WTC11 (cell line): ENCODE data around the gene UCP3. TPM values are rescaled to one million over a fixed set of nuclear protein-coding genes. Genes with fewer than 3 reads are reported as not detected.

ENCODE experiments used
- ATAC-seq: fragments of 200-7000 bp; cut with Tn5 transposase; 2 replicates; pipeline ENCODE4 v1.10.0; 2021; ENCODE audit warnings: mild to moderate bottlenecking, moderate library complexity
- CTCF ChIA-PET: fragments of 300-600 bp; sonication (Branson Sonifier 250); formaldehyde crosslinking; loops from one replicate; lab custom pipeline; 2021; ENCODE audit warnings: antibody characterized with exemption; lab: Charles Lee
- POLR2A ChIA-PET: fragments of 350-600 bp; sonication (Branson Sonifier 250); formaldehyde crosslinking; loops from one replicate; lab custom pipeline; 2021; ENCODE audit warnings: antibody characterized with exemption; lab: Charles Lee
- DNase-seq: peaks from one replicate; pipeline ENCODE4 v3.0.0; 2021; ENCODE audit warnings: low spot score
- H3K27ac Mint-ChIP-seq: 2 replicates; pipeline ENCODE4 v1.8.0; 2021; ENCODE audit warnings: mixed read lengths
- H3K27me3 Mint-ChIP-seq: 2 replicates; pipeline ENCODE4 v1.8.0; 2021; ENCODE audit warnings: low read depth, mild to moderate bottlenecking, moderate library complexity, mixed read lengths
- H3K36me3 Mint-ChIP-seq: 2 replicates; pipeline ENCODE4 v1.8.0; 2021; ENCODE audit warnings: mixed read lengths
- H3K4me1 Mint-ChIP-seq: 2 replicates; pipeline ENCODE4 v1.8.0; 2022; ENCODE audit warnings: mixed read lengths
- H3K4me3 Mint-ChIP-seq: 2 replicates; pipeline ENCODE4 v1.8.0; 2021; ENCODE audit warnings: mild to moderate bottlenecking, moderate library complexity, mixed read lengths
- H3K9me3 Mint-ChIP-seq: 2 replicates; pipeline ENCODE4 v1.8.0; 2021; ENCODE audit warnings: mixed read lengths
- CREM ChIP-seq: sonication (generic); formaldehyde crosslinking; IDR thresholded peaks from 2 replicates; pipeline ENCODE4 v1.8.1; 2022; ENCODE audit warnings: mild to moderate bottlenecking, missing genetic modification reagents, moderate library complexity
- ELF4 ChIP-seq: sonication (generic); formaldehyde crosslinking; IDR thresholded peaks from 2 replicates; pipeline ENCODE4 v1.8.1; 2022; ENCODE audit warnings: low read depth, mild to moderate bottlenecking, moderate library complexity, missing genetic modification reagents
- FOXK1 ChIP-seq: sonication (generic); formaldehyde crosslinking; IDR thresholded peaks from 2 replicates; pipeline ENCODE4 v1.8.0; 2022; ENCODE audit warnings: mild to moderate bottlenecking, moderate library complexity, missing genetic modification reagents
- HMGA2 ChIP-seq: fragments of 250-450 bp; sonication (Bioruptor Pico); IDR thresholded peaks from 2 replicates; pipeline ENCODE4 v1.4.0; 2021; ENCODE audit warnings: mild to moderate bottlenecking, moderate library complexity
- MYBL2 ChIP-seq: sonication (generic); formaldehyde crosslinking; IDR thresholded peaks from 2 replicates; pipeline ENCODE4 v1.8.1; 2023; ENCODE audit warnings: mild to moderate bottlenecking, moderate library complexity, missing genetic modification reagents
- NFE2L1 ChIP-seq: sonication (generic); formaldehyde crosslinking; IDR thresholded peaks from 2 replicates; pipeline ENCODE4 v1.8.1; 2023; ENCODE audit warnings: missing genetic modification reagents
- NR2C2 ChIP-seq: sonication (generic); formaldehyde crosslinking; IDR thresholded peaks from 2 replicates; pipeline ENCODE4 v1.8.0; 2022; ENCODE audit warnings: mild to moderate bottlenecking, missing genetic modification reagents
- PRRX2 ChIP-seq: fragments of 250-450 bp; sonication (Bioruptor Pico); IDR thresholded peaks from 2 replicates; pipeline ENCODE4 v1.8.0; 2021; ENCODE audit warnings: mild to moderate bottlenecking
- SOX15 ChIP-seq: fragments of 250-450 bp; sonication (Bioruptor Pico); IDR thresholded peaks from 2 replicates; pipeline ENCODE4 v1.9.0; 2021; ENCODE audit warnings: mild to moderate bottlenecking
- TCF7 ChIP-seq: sonication (generic); formaldehyde crosslinking; IDR thresholded peaks from 2 replicates; pipeline ENCODE4 v1.8.0; 2022; ENCODE audit warnings: mild to moderate bottlenecking, low read depth, missing genetic modification reagents, moderate library complexity
- ZNF416 ChIP-seq: fragments of 250-450 bp; sonication (Bioruptor Pico); IDR thresholded peaks from 2 replicates; pipeline ENCODE4 v1.9.0; 2021; ENCODE audit warnings: mild to moderate bottlenecking, inconsistent platforms
- total RNA-seq: library from RNA; stranded (reverse); gene quantifications from 3 replicates; pipeline ENCODE4 v1.2.3, GENCODE V29; 2021
- TF ChIP-seq, protein P1 (sequence below): sonication (generic); formaldehyde crosslinking; IDR thresholded peaks from 2 replicates; pipeline ENCODE4 v1.8.1; 2022; ENCODE audit warnings: low read depth, mild to moderate bottlenecking, moderate library complexity, missing genetic modification reagents, borderline replicate concordance
- TF ChIP-seq, protein P2 (sequence below): sonication (generic); formaldehyde crosslinking; conservative IDR thresholded peaks from 2 replicates; pipeline ENCODE4 v1.8.1; 2022; ENCODE audit warnings: mild to moderate bottlenecking, missing genetic modification reagents
- TF ChIP-seq, protein P3 (sequence below): sonication (generic); formaldehyde crosslinking; IDR thresholded peaks from 2 replicates; pipeline ENCODE4 v1.8.1; 2022; ENCODE audit warnings: mild to moderate bottlenecking, missing genetic modification reagents, moderate library complexity, borderline replicate concordance
- TF ChIP-seq, protein P4 (sequence below): sonication (generic); formaldehyde crosslinking; IDR thresholded peaks from 2 replicates; pipeline ENCODE4 v1.8.0; 2022; ENCODE audit warnings: mild to moderate bottlenecking, missing genetic modification reagents
- TF ChIP-seq, protein P5 (sequence below): sonication (generic); formaldehyde crosslinking; conservative IDR thresholded peaks from 2 replicates; pipeline ENCODE4 v1.8.1; 2023; ENCODE audit warnings: mild to moderate bottlenecking, low read depth, missing genetic modification reagents, moderate library complexity
- TF ChIP-seq, protein P6 (sequence below): sonication (generic); formaldehyde crosslinking; IDR thresholded peaks from 2 replicates; pipeline ENCODE4 v1.8.1; 2023; ENCODE audit warnings: mild to moderate bottlenecking, missing genetic modification reagents, moderate library complexity
- TF ChIP-seq, protein P7 (sequence below): sonication (generic); formaldehyde crosslinking; IDR thresholded peaks from 2 replicates; pipeline ENCODE4 v1.8.0; 2022; ENCODE audit warnings: mild to moderate bottlenecking, missing genetic modification reagents
- TF ChIP-seq, protein P8 (sequence below): sonication (generic); formaldehyde crosslinking; IDR thresholded peaks from 2 replicates; pipeline ENCODE4 v1.8.1; 2023; ENCODE audit warnings: mild to moderate bottlenecking, missing genetic modification reagents
- TF ChIP-seq, protein P9 (sequence below): fragments of 250-450 bp; sonication (Bioruptor Pico); IDR thresholded peaks from 2 replicates; pipeline ENCODE4 v2.1.2; 2022; ENCODE audit warnings: mild to moderate bottlenecking, moderate library complexity

UCP3 gene
- total RNA-seq, 1 experiment from 2014 or later: 0.55 TPM

DNA sequence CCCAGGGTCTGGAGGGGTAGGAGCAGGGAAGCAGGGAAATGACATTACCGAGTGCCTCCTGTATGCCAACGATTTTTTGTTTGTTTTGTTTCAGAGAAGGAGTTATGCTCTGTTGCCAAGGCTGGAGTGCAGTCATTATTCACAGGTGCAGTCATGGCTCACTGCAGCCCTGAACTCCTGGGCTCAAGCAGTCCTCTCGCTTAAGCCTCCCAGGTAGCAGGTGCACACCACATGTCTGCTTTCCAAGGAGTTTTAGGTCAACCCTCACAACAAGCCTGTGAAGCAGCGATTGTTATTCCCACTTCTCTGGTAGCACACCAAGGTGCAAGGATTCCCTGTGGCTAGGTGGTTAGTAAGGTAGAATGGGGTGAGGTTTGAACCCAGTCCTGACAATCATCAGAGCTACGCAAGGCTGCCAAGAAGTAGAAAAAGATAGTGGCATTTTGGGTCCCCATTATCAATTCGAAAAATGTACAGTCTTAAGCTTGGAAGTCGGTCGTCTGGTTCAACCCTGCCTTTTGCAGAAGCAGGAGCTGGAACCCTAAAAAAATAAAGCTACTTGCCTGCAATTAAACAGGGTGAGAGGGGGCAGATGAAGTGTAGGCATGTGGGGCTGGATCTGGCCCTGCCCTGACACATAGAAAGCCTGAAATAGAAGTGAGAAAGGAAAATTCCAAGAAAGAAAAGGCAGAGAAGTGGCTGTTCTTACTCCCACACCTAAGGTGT lies 9.1 kb downstream of the UCP3 start (continued):
- TF ChIP-seq, protein P1, sequence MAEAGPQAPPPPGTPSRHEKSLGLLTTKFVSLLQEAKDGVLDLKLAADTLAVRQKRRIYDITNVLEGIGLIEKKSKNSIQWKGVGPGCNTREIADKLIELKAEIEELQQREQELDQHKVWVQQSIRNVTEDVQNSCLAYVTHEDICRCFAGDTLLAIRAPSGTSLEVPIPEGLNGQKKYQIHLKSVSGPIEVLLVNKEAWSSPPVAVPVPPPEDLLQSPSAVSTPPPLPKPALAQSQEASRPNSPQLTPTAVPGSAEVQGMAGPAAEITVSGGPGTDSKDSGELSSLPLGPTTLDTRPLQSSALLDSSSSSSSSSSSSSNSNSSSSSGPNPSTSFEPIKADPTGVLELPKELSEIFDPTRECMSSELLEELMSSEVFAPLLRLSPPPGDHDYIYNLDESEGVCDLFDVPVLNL: no peak
- TF ChIP-seq SOX15 (CRISPR knock-in tag) (no peak), ZNF416 (CRISPR knock-in tag) (no peak), FOXK1 (no peak), ELF4 (CRISPR knock-in tag) (no peak)
- TF ChIP-seq, protein P2, sequence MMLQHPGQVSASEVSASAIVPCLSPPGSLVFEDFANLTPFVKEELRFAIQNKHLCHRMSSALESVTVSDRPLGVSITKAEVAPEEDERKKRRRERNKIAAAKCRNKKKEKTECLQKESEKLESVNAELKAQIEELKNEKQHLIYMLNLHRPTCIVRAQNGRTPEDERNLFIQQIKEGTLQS (CRISPR knock-in tag): no peak
- TF ChIP-seq, all 79 proteins: peak for 0

DNA sequence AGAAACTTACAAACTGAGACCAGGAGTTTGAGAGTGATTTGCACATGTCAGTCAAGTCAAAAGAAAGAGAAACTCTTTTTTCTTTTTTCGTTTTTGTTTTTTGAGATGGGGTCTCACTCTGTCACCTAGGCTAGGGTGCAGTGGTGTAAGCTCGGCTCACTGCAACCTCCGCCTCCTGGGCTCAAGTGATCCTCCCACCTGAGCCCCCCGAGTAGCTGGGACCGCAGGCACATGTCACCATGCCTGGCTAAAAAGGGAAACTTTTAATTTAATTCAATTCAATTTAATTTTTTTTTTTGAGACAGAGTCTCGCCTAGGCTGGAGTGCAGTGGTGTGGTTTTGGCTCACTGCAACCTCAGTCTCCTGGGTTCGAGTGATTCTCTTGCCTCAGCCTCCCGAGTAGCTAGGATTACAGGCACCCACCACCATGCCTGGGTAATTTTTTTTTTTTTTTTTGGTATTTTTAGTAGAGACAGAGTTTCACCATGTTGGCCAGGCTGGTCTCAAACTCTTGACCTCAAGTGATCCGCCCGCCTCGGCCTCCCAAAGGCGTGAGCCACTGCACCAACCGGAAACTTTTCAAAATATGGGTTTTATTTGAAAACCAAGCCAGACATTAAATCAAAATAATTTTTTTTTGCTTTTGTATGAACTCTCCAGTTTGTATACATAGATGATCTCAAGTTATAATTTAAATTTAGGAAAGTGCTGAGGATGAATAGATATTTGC lies 9.9 kb downstream of the UCP3 start:
- POLR2A ChIA-PET: interaction anchor here (0.6 kb wide), 1 partner anchor 28 kb away, joined by 4 read pairs; no protein-coding TSS in a partner anchor
- Mint-ChIP-seq H3K27ac (no peak overlapping the region; the same call in 1 of the 2 replicates), H3K36me3 (no peaks in the 10 kb centered on the region), H3K4me1 (no peaks in the 10 kb centered on the region), H3K9me3 (no peaks in the 10 kb centered on the region), H3K27me3 (no peaks in the 10 kb centered on the region), H3K4me3 (no peak overlapping the region)
- DNase-seq: no peak
- no peak for ATAC-seq
- CTCF ChIA-PET: interaction anchor here (0.7 to 1.4 kb wide), 2 partner anchors 36 to 697 kb away, joined by 3 to 4 read pairs; no protein-coding TSS in a partner anchor
- TF ChIP-seq NFE2L1 (CRISPR knock-in tag) (no peak), TCF7 (CRISPR knock-in tag) (no peak), HMGA2 (no peak), PRRX2 (CRISPR knock-in tag) (no peak), CREM (CRISPR knock-in tag) (no peak), SOX15 (CRISPR knock-in tag) (no peak), NR2C2 (CRISPR knock-in tag) (no peak), MYBL2 (no peak)
- TF ChIP-seq, protein P3, sequence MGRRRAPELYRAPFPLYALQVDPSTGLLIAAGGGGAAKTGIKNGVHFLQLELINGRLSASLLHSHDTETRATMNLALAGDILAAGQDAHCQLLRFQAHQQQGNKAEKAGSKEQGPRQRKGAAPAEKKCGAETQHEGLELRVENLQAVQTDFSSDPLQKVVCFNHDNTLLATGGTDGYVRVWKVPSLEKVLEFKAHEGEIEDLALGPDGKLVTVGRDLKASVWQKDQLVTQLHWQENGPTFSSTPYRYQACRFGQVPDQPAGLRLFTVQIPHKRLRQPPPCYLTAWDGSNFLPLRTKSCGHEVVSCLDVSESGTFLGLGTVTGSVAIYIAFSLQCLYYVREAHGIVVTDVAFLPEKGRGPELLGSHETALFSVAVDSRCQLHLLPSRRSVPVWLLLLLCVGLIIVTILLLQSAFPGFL (CRISPR knock-in tag): no peak
- TF ChIP-seq, protein P2 (CRISPR knock-in tag): no peak
- TF ChIP-seq, protein P4, sequence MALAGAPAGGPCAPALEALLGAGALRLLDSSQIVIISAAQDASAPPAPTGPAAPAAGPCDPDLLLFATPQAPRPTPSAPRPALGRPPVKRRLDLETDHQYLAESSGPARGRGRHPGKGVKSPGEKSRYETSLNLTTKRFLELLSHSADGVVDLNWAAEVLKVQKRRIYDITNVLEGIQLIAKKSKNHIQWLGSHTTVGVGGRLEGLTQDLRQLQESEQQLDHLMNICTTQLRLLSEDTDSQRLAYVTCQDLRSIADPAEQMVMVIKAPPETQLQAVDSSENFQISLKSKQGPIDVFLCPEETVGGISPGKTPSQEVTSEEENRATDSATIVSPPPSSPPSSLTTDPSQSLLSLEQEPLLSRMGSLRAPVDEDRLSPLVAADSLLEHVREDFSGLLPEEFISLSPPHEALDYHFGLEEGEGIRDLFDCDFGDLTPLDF (CRISPR knock-in tag): no peak
- TF ChIP-seq, protein P5, sequence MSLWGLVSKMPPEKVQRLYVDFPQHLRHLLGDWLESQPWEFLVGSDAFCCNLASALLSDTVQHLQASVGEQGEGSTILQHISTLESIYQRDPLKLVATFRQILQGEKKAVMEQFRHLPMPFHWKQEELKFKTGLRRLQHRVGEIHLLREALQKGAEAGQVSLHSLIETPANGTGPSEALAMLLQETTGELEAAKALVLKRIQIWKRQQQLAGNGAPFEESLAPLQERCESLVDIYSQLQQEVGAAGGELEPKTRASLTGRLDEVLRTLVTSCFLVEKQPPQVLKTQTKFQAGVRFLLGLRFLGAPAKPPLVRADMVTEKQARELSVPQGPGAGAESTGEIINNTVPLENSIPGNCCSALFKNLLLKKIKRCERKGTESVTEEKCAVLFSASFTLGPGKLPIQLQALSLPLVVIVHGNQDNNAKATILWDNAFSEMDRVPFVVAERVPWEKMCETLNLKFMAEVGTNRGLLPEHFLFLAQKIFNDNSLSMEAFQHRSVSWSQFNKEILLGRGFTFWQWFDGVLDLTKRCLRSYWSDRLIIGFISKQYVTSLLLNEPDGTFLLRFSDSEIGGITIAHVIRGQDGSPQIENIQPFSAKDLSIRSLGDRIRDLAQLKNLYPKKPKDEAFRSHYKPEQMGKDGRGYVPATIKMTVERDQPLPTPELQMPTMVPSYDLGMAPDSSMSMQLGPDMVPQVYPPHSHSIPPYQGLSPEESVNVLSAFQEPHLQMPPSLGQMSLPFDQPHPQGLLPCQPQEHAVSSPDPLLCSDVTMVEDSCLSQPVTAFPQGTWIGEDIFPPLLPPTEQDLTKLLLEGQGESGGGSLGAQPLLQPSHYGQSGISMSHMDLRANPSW (CRISPR knock-in tag): no peak
- TF ChIP-seq, protein P6, sequence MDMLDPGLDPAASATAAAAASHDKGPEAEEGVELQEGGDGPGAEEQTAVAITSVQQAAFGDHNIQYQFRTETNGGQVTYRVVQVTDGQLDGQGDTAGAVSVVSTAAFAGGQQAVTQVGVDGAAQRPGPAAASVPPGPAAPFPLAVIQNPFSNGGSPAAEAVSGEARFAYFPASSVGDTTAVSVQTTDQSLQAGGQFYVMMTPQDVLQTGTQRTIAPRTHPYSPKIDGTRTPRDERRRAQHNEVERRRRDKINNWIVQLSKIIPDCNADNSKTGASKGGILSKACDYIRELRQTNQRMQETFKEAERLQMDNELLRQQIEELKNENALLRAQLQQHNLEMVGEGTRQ (CRISPR knock-in tag): no peak
- TF ChIP-seq, protein P7, sequence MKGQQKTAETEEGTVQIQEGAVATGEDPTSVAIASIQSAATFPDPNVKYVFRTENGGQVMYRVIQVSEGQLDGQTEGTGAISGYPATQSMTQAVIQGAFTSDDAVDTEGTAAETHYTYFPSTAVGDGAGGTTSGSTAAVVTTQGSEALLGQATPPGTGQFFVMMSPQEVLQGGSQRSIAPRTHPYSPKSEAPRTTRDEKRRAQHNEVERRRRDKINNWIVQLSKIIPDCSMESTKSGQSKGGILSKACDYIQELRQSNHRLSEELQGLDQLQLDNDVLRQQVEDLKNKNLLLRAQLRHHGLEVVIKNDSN: no peak
- TF ChIP-seq, protein P8, sequence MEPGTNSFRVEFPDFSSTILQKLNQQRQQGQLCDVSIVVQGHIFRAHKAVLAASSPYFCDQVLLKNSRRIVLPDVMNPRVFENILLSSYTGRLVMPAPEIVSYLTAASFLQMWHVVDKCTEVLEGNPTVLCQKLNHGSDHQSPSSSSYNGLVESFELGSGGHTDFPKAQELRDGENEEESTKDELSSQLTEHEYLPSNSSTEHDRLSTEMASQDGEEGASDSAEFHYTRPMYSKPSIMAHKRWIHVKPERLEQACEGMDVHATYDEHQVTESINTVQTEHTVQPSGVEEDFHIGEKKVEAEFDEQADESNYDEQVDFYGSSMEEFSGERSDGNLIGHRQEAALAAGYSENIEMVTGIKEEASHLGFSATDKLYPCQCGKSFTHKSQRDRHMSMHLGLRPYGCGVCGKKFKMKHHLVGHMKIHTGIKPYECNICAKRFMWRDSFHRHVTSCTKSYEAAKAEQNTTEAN (CRISPR knock-in tag): no peak
- TF ChIP-seq, protein P9, sequence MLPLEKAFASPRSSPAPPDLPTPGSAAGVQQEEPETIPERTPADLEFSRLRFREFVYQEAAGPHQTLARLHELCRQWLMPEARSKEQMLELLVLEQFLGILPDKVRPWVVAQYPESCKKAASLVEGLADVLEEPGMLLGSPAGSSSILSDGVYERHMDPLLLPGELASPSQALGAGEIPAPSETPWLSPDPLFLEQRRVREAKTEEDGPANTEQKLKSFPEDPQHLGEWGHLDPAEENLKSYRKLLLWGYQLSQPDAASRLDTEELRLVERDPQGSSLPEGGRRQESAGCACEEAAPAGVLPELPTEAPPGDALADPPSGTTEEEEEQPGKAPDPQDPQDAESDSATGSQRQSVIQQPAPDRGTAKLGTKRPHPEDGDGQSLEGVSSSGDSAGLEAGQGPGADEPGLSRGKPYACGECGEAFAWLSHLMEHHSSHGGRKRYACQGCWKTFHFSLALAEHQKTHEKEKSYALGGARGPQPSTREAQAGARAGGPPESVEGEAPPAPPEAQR (CRISPR knock-in tag): no peak
